Measurements from ENCODE around the gene CAPZB.
A peak's percentile ranks its signal among the peaks of the same experiment; 100 is the strongest.

CAPZB gene

GRCh38 chr1:19483261-19483660, 2.1 kb downstream of the CAPZB start:
- Histone ChIP-seq H3K27ac (ENCODE audit: low read length) (peak overlapping the region; percentile 97), H3K36me3 (ENCODE audit: control insufficient read depth in 2 of 2, insufficient read depth in 2 of 2, low read length in 2 of 2) (peaks cover 0 to 6% of the 10 kb centered on the region in 2 donors), H3K4me3 (ENCODE audit: low read length in 2 of 2) (peak overlapping the region; percentile 92 to 95), H3K27me3 (ENCODE audit: control insufficient read depth in 1 of 2, insufficient read depth in 2 of 2, low read length in 2 of 2) (no peaks in the 10 kb centered on the region), H3K9me3 (ENCODE audit: control insufficient read depth in 2 of 2, low read length in 2 of 2) (no peaks in the 10 kb centered on the region), H3K4me1 (ENCODE audit: control insufficient read depth, insufficient read depth, low read length) (peaks cover 72% of the 10 kb centered on the region), H3K9ac (ENCODE audit: low read length in 2 of 2) (peak overlapping the region; percentile 96 to 98)

GRCh38 chr1:19481826-19482398, 3.4 kb downstream of the CAPZB start:
- Histone ChIP-seq H3K36me3 (ENCODE audit: control insufficient read depth in 2 of 2, insufficient read depth in 2 of 2, low read length in 2 of 2) (peaks cover 0 to 8% of the 10 kb centered on the region in 2 donors), H3K9ac (ENCODE audit: low read length in 2 of 2) (no peak overlapping the region), H3K9me3 (ENCODE audit: control insufficient read depth in 2 of 2, low read length in 2 of 2) (no peaks in the 10 kb centered on the region), H3K27me3 (ENCODE audit: control insufficient read depth in 1 of 2, insufficient read depth in 2 of 2, low read length in 2 of 2) (no peaks in the 10 kb centered on the region), H3K27ac (ENCODE audit: low read length) (peak overlapping the region; percentile 37), H3K4me3 (ENCODE audit: low read length in 2 of 2) (peak overlapping the region in 1 of 2 donors; percentile 17), H3K4me1 (ENCODE audit: control insufficient read depth, insufficient read depth, low read length) (peaks cover 81% of the 10 kb centered on the region)

- H3K27me3 ChIP-seq (ENCODE audit: control insufficient read depth in 1 of 2, insufficient read depth in 2 of 2, low read length in 2 of 2), result no peaks in the 10 kb centered on the region
- peaks cover 92% of the 10 kb centered on the region for H3K4me1 ChIP-seq (ENCODE audit: control insufficient read depth, insufficient read depth, low read length)
- peaks cover 0 to 8% of the 10 kb centered on the region in 2 donors for H3K36me3 ChIP-seq (ENCODE audit: control insufficient read depth in 2 of 2, insufficient read depth in 2 of 2, low read length in 2 of 2)
- H3K9ac ChIP-seq (ENCODE audit: low read length in 2 of 2), result peak overlapping the region in 1 of 2 donors; percentile 66
- peak overlapping the region; percentile 58 for H3K27ac ChIP-seq (ENCODE audit: low read length)
- H3K4me3 ChIP-seq (ENCODE audit: low read length in 2 of 2), result peak overlapping the region in 1 of 2 donors; percentile 55
- H3K9me3 ChIP-seq (ENCODE audit: control insufficient read depth in 2 of 2, low read length in 2 of 2), result no peaks in the 10 kb centered on the region
Observed at GRCh38 chr1:19480282-19480681, 5.1 kb downstream of the CAPZB start.

- H3K36me3 ChIP-seq (ENCODE audit: control insufficient read depth in 2 of 2, insufficient read depth in 2 of 2, low read length in 2 of 2), result peaks cover 0 to 9% of the 10 kb centered on the region in 2 donors
- H3K4me1 ChIP-seq (ENCODE audit: control insufficient read depth, insufficient read depth, low read length), result peaks cover 93% of the 10 kb centered on the region
- no peak overlapping the region for H3K27ac ChIP-seq (ENCODE audit: low read length)
- H3K9me3 ChIP-seq (ENCODE audit: control insufficient read depth in 2 of 2, low read length in 2 of 2), result no peaks in the 10 kb centered on the region
- peak overlapping the region in 1 of 2 donors; percentile 55 for H3K4me3 ChIP-seq (ENCODE audit: low read length in 2 of 2)
- no peak overlapping the region for H3K9ac ChIP-seq (ENCODE audit: low read length in 2 of 2)
- no peaks in the 10 kb centered on the region for H3K27me3 ChIP-seq (ENCODE audit: control insufficient read depth in 1 of 2, insufficient read depth in 2 of 2, low read length in 2 of 2)
Observed at GRCh38 chr1:19479351-19480120, 5.8 kb downstream of the CAPZB start.

GRCh38 chr1:19478322-19478721, 7.0 kb downstream of the CAPZB start:
- H3K9me3 ChIP-seq (ENCODE audit: control insufficient read depth in 2 of 2, low read length in 2 of 2), result no peaks in the 10 kb centered on the region
- no peaks in the 10 kb centered on the region for H3K27me3 ChIP-seq (ENCODE audit: control insufficient read depth in 1 of 2, insufficient read depth in 2 of 2, low read length in 2 of 2)
- H3K9ac ChIP-seq (ENCODE audit: low read length in 2 of 2), result no peak overlapping the region
- peaks cover 0 to 10% of the 10 kb centered on the region in 2 donors for H3K36me3 ChIP-seq (ENCODE audit: control insufficient read depth in 2 of 2, insufficient read depth in 2 of 2, low read length in 2 of 2)
- peak overlapping the region in 1 of 2 donors; percentile 8 for H3K4me3 ChIP-seq (ENCODE audit: low read length in 2 of 2)
- H3K27ac ChIP-seq (ENCODE audit: low read length), result peak overlapping the region; percentile 11
- peaks cover 81% of the 10 kb centered on the region for H3K4me1 ChIP-seq (ENCODE audit: control insufficient read depth, insufficient read depth, low read length)

- Histone ChIP-seq H3K9ac (ENCODE audit: low read length in 2 of 2) (peak overlapping the region; percentile 5 to 13), H3K36me3 (ENCODE audit: control insufficient read depth in 2 of 2, insufficient read depth in 2 of 2, low read length in 2 of 2) (peaks cover 0 to 11% of the 10 kb centered on the region in 2 donors), H3K27ac (ENCODE audit: low read length) (peak overlapping the region; percentile 41), H3K9me3 (ENCODE audit: control insufficient read depth in 2 of 2, low read length in 2 of 2) (no peaks in the 10 kb centered on the region), H3K4me3 (ENCODE audit: low read length in 2 of 2) (peak overlapping the region in 1 of 2 donors; percentile 40), H3K27me3 (ENCODE audit: control insufficient read depth in 1 of 2, insufficient read depth in 2 of 2, low read length in 2 of 2) (no peaks in the 10 kb centered on the region), H3K4me1 (ENCODE audit: control insufficient read depth, insufficient read depth, low read length) (peaks cover 76% of the 10 kb centered on the region)
Observed at GRCh38 chr1:19477284-19478249, 7.8 kb downstream of the CAPZB start.

- peaks cover 73% of the 10 kb centered on the region for H3K4me1 ChIP-seq (ENCODE audit: control insufficient read depth, insufficient read depth, low read length)
Observed at GRCh38 chr1:19476450-19477190, 8.7 kb downstream of the CAPZB start.

GRCh38 chr1:19475296-19475695, 10.0 kb downstream of the CAPZB start:
- Histone ChIP-seq H3K27ac (ENCODE audit: low read length) (no peak overlapping the region), H3K4me3 (ENCODE audit: low read length in 2 of 2) (no peak overlapping the region), H3K4me1 (ENCODE audit: control insufficient read depth, insufficient read depth, low read length) (peaks cover 62% of the 10 kb centered on the region), H3K9me3 (ENCODE audit: control insufficient read depth in 2 of 2, low read length in 2 of 2) (no peaks in the 10 kb centered on the region), H3K9ac (ENCODE audit: low read length in 2 of 2) (no peak overlapping the region), H3K27me3 (ENCODE audit: control insufficient read depth in 1 of 2, insufficient read depth in 2 of 2, low read length in 2 of 2) (no peaks in the 10 kb centered on the region), H3K36me3 (ENCODE audit: control insufficient read depth in 2 of 2, insufficient read depth in 2 of 2, low read length in 2 of 2) (peaks cover 7 to 18% of the 10 kb centered on the region in 2 donors)

More at GRCh38 chr1:19476450-19477190, 8.7 kb downstream of the CAPZB start:
- Histone ChIP-seq H3K27me3 (ENCODE audit: control insufficient read depth in 1 of 2, insufficient read depth in 2 of 2, low read length in 2 of 2) (no peaks in the 10 kb centered on the region), H3K36me3 (ENCODE audit: control insufficient read depth in 2 of 2, insufficient read depth in 2 of 2, low read length in 2 of 2) (peaks cover 2 to 14% of the 10 kb centered on the region in 2 donors), H3K4me3 (ENCODE audit: low read length in 2 of 2) (peak overlapping the region; percentile 7 to 35), H3K27ac (ENCODE audit: low read length) (peak overlapping the region; percentile 55), H3K9ac (ENCODE audit: low read length in 2 of 2) (peak overlapping the region; percentile 5 to 29), H3K9me3 (ENCODE audit: control insufficient read depth in 2 of 2, low read length in 2 of 2) (no peaks in the 10 kb centered on the region)

GRCh38 chr1:19472174-19472573, 13.2 kb downstream of the CAPZB start:
- no peak overlapping the region for H3K9ac ChIP-seq (ENCODE audit: low read length in 2 of 2)
- H3K27ac ChIP-seq (ENCODE audit: low read length), result no peak overlapping the region
- no peaks in the 10 kb centered on the region for H3K9me3 ChIP-seq (ENCODE audit: control insufficient read depth in 2 of 2, low read length in 2 of 2)
- peaks cover 57% of the 10 kb centered on the region for H3K4me1 ChIP-seq (ENCODE audit: control insufficient read depth, insufficient read depth, low read length)
- H3K27me3 ChIP-seq (ENCODE audit: control insufficient read depth in 1 of 2, insufficient read depth in 2 of 2, low read length in 2 of 2), result no peaks in the 10 kb centered on the region
- no peak overlapping the region for H3K4me3 ChIP-seq (ENCODE audit: low read length in 2 of 2)
- H3K36me3 ChIP-seq (ENCODE audit: control insufficient read depth in 2 of 2, insufficient read depth in 2 of 2, low read length in 2 of 2), result peaks cover 7 to 12% of the 10 kb centered on the region in 2 donors

GRCh38 chr1:19469004-19469403, 16.3 kb downstream of the CAPZB start:
- peaks cover 7 to 10% of the 10 kb centered on the region in 2 donors for H3K36me3 ChIP-seq (ENCODE audit: control insufficient read depth in 2 of 2, insufficient read depth in 2 of 2, low read length in 2 of 2)

More at GRCh38 chr1:19469004-19469403, 16.3 kb downstream of the CAPZB start:
- Histone ChIP-seq H3K27ac (ENCODE audit: low read length) (no peak overlapping the region), H3K9me3 (ENCODE audit: control insufficient read depth in 2 of 2, low read length in 2 of 2) (no peaks in the 10 kb centered on the region), H3K27me3 (ENCODE audit: control insufficient read depth in 1 of 2, insufficient read depth in 2 of 2, low read length in 2 of 2) (no peaks in the 10 kb centered on the region), H3K4me1 (ENCODE audit: control insufficient read depth, insufficient read depth, low read length) (peaks cover 60% of the 10 kb centered on the region), H3K4me3 (ENCODE audit: low read length in 2 of 2) (peak overlapping the region in 1 of 2 donors; percentile 23), H3K9ac (ENCODE audit: low read length in 2 of 2) (peak overlapping the region in 1 of 2 donors; percentile 47)
